ENCODE data around the gene NPAS3. TPM values are rescaled to one million over a fixed set of nuclear protein-coding genes. Genes with fewer than 3 reads are reported as not detected.

NPAS3 gene
- total RNA-seq, 1 experiment from 2014 or later, result 0.35 TPM

DNA sequence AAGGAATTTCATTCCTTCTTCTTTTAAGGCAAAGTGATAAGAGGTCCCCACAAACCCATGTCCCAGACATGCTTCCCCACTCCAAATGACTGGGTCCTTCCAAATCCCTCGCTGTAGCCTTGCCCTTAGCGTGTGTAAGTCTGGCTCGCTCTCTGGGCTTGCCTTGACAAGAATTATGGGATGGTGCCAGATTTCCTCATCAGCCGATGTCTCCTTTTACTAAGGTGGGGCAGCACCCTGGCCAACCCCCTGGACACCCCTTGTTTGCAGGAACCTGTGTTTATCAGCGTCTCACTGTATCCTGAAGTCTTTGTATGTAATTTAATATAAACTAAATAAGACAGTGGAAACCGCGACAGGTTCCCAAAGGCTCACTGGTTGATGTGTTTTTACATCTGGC, 518.9 kb downstream of the NPAS3 start:
- ChIA-PET CTCF (interaction anchor here (0.6 kb wide), 1 partner anchor 17 kb away, joined by 3 read pairs; no protein-coding TSS in a partner anchor), POLR2A (no interaction called here)
- peaks cover 23% of the 10 kb centered on the region for H3K4me1 Mint-ChIP-seq (ENCODE audit: insufficient read depth, unreplicated experiment)
- no TSS peak for BruUV-seq (replicated peaks)
- H3K4me3 Mint-ChIP-seq (ENCODE audit: unreplicated experiment), result no peak overlapping the region
- no peaks in the 10 kb centered on the region for H3K27me3 Mint-ChIP-seq (ENCODE audit: insufficient read depth, unreplicated experiment)
- TF ChIP-seq, protein P1, sequence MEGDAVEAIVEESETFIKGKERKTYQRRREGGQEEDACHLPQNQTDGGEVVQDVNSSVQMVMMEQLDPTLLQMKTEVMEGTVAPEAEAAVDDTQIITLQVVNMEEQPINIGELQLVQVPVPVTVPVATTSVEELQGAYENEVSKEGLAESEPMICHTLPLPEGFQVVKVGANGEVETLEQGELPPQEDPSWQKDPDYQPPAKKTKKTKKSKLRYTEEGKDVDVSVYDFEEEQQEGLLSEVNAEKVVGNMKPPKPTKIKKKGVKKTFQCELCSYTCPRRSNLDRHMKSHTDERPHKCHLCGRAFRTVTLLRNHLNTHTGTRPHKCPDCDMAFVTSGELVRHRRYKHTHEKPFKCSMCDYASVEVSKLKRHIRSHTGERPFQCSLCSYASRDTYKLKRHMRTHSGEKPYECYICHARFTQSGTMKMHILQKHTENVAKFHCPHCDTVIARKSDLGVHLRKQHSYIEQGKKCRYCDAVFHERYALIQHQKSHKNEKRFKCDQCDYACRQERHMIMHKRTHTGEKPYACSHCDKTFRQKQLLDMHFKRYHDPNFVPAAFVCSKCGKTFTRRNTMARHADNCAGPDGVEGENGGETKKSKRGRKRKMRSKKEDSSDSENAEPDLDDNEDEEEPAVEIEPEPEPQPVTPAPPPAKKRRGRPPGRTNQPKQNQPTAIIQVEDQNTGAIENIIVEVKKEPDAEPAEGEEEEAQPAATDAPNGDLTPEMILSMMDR (IDR thresholded peaks at IDR 0.05; ENCODE audit: unreplicated experiment), result no peak
- H3K9me3 Mint-ChIP-seq (ENCODE audit: unreplicated experiment), result no peaks in the 10 kb centered on the region
- H3K27ac Mint-ChIP-seq (ENCODE audit: low read depth, unreplicated experiment), result no peak overlapping the region
- peak; percentile 88 for DNase-seq (ENCODE audit: unreplicated experiment)
- intact Hi-C loops (cut with micrococcal nuclease), result no loop called here
- H3K36me3 Mint-ChIP-seq (ENCODE audit: insufficient read depth, unreplicated experiment), result no peaks in the 10 kb centered on the region

DNA sequence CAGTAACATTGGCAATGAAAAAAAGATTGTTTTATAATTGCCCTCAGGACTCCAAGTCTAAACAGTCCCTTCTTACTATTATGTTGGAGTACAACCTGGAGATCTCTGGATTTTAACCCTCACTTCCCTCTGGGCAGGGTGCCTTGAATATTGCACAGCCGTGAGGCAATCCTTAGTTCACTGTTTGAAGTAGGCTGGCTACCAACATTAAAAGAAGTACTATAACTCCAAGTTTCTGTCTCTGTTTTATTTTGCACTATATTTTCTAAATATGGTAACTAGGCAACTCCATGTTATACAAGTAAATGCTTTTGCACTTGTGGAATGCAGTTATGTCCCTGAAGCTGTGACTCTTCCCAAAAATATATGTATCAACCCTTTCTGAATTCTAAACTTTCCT, 521.5 kb downstream of the NPAS3 start:
- H3K9me3 Mint-ChIP-seq (ENCODE audit: unreplicated experiment), result no peaks in the 10 kb centered on the region
- intact Hi-C loops (cut with micrococcal nuclease), result no loop called here
- no TSS peak for BruUV-seq (replicated peaks)
- no peak for DNase-seq (ENCODE audit: unreplicated experiment)
- no peak overlapping the region for H3K27ac Mint-ChIP-seq (ENCODE audit: low read depth, unreplicated experiment)
- no peaks in the 10 kb centered on the region for H3K36me3 Mint-ChIP-seq (ENCODE audit: insufficient read depth, unreplicated experiment)
- TF ChIP-seq, protein P1 (IDR thresholded peaks at IDR 0.05; ENCODE audit: unreplicated experiment), result no peak
- CTCF ChIA-PET, result no interaction called here
- peaks cover 18% of the 10 kb centered on the region for H3K4me1 Mint-ChIP-seq (ENCODE audit: insufficient read depth, unreplicated experiment)
- no peaks in the 10 kb centered on the region for H3K27me3 Mint-ChIP-seq (ENCODE audit: insufficient read depth, unreplicated experiment)
- no peak overlapping the region for H3K4me3 Mint-ChIP-seq (ENCODE audit: unreplicated experiment)
- POLR2A ChIA-PET, result no interaction called here

DNA sequence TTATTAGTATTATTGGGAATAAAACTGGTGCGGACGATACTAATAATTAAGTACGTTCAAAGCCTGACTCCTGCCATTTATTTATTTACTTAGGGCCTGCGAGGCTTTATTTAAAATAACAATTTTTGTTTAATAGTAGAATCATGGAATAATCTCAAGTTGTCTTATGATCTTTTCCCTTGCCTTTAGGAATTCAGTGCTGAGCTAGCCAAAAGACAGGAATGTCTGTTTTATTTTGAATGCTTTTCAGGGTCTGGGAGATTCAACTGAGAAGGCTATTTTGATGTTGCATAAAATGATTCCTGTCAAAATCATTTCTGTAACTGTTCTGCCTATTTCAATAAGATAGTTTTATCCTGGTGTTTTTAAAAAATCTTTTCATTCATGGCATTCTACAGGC, 522.4 kb downstream of the NPAS3 start:
- DNase-seq (ENCODE audit: unreplicated experiment), result no peak
- peaks cover 18% of the 10 kb centered on the region for H3K4me1 Mint-ChIP-seq (ENCODE audit: insufficient read depth, unreplicated experiment)
- TF ChIP-seq, protein P1 (IDR thresholded peaks at IDR 0.05; ENCODE audit: unreplicated experiment), result no peak
- no peaks in the 10 kb centered on the region for H3K36me3 Mint-ChIP-seq (ENCODE audit: insufficient read depth, unreplicated experiment)
- H3K4me3 Mint-ChIP-seq (ENCODE audit: unreplicated experiment), result no peak overlapping the region
- intact Hi-C loops (cut with micrococcal nuclease), result no loop called here
- no peak overlapping the region for H3K27ac Mint-ChIP-seq (ENCODE audit: low read depth, unreplicated experiment)
- H3K9me3 Mint-ChIP-seq (ENCODE audit: unreplicated experiment), result no peaks in the 10 kb centered on the region
- no peaks in the 10 kb centered on the region for H3K27me3 Mint-ChIP-seq (ENCODE audit: insufficient read depth, unreplicated experiment)
- no TSS peak for BruUV-seq (replicated peaks)
- CTCF ChIA-PET, result no interaction called here
- POLR2A ChIA-PET, result no interaction called here

DNA sequence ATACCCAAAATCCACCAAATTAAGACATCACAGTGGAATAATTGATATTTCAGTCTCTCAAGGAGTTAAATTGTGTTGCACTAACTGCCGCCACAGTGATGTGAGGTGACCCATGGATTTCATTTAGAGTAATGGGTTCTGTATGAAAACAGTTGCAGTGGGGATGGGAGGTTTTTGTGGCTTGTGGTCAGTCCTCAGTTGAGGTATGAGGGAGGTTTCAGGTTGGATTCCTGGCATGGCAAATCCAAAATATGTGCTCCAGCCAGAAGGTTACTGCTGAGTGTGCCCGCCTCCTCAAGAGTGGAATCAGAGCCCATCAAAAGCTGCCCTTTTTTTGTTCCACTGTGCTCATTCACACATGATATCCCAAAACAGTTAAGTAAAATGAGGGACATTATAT, 525.1 kb downstream of the NPAS3 start:
- Mint-ChIP-seq H3K36me3 (ENCODE audit: insufficient read depth, unreplicated experiment) (no peaks in the 10 kb centered on the region), H3K9me3 (ENCODE audit: unreplicated experiment) (no peaks in the 10 kb centered on the region), H3K4me3 (ENCODE audit: unreplicated experiment) (no peak overlapping the region), H3K27me3 (ENCODE audit: insufficient read depth, unreplicated experiment) (no peaks in the 10 kb centered on the region), H3K4me1 (ENCODE audit: insufficient read depth, unreplicated experiment) (peaks cover 8% of the 10 kb centered on the region), H3K27ac (ENCODE audit: low read depth, unreplicated experiment) (no peak overlapping the region)
- intact Hi-C loops (cut with micrococcal nuclease), result no loop called here
- POLR2A ChIA-PET, result no interaction called here
- TF ChIP-seq, protein P1 (IDR thresholded peaks at IDR 0.05; ENCODE audit: unreplicated experiment), result no peak
- no peak for DNase-seq (ENCODE audit: unreplicated experiment)
- CTCF ChIA-PET, result no interaction called here
- BruUV-seq (replicated peaks), result no TSS peak
